Measurements from ENCODE around the gene LRFN2.

LRFN2 gene

DNA sequence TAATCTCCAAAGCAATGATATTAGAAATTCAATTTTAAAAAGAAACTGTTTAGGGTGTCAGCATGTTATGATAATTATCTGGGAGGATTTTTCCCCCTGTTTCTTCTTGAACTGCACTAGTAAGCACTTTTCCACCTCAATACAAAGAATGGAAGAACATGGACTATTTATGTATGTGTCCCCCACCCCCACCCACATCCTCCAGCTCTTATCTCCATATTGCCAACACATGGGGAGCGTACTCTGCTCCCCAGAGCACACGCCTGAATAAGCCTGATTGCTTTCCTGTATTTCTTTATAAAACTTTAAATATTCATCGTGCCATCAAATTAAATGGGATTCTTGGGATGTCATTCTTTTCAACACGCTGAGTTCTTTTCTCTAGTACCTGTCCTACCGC lies 11.4 kb upstream of the LRFN2 start:
- in situ Hi-C loops (cut with HindIII; ENCODE audit: low sequenced_read_pairs), result no loop called here
- no peak for DNase-seq (ENCODE audit: low read depth, low spot score)
- H3K4me3 ChIP-seq (ENCODE audit: low read depth, low read length), result no peak overlapping the region
- TF ChIP-seq, protein P1, sequence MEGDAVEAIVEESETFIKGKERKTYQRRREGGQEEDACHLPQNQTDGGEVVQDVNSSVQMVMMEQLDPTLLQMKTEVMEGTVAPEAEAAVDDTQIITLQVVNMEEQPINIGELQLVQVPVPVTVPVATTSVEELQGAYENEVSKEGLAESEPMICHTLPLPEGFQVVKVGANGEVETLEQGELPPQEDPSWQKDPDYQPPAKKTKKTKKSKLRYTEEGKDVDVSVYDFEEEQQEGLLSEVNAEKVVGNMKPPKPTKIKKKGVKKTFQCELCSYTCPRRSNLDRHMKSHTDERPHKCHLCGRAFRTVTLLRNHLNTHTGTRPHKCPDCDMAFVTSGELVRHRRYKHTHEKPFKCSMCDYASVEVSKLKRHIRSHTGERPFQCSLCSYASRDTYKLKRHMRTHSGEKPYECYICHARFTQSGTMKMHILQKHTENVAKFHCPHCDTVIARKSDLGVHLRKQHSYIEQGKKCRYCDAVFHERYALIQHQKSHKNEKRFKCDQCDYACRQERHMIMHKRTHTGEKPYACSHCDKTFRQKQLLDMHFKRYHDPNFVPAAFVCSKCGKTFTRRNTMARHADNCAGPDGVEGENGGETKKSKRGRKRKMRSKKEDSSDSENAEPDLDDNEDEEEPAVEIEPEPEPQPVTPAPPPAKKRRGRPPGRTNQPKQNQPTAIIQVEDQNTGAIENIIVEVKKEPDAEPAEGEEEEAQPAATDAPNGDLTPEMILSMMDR (IDR thresholded peaks at IDR 0.05; ENCODE audit: low read depth, low read length), result no peak

DNA sequence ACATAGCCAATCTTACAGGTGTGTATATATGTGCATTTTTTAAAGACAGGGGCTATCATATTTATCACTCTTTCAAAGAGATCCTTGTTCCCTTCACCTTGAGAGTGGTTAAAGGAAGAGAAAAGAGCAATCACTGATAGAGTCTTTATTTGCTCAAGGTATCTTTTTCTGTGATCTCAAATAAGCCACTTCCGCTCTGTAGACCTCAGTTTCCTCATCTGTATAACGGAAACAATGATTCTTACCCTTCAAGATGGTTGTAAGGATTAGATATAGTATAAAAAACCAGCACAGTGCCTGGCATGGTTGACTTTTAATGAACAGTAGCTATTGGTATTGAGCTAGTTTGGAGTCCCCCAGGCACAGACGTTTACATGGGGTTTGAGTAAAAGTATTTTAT lies 10.1 kb upstream of the LRFN2 start:
- in situ Hi-C loops (cut with HindIII; ENCODE audit: low sequenced_read_pairs), result no loop called here
- TF ChIP-seq, protein P1 (IDR thresholded peaks at IDR 0.05; ENCODE audit: low read depth, low read length), result no peak
- no peak for DNase-seq (ENCODE audit: low read depth, low spot score)
- no peak overlapping the region for H3K4me3 ChIP-seq (ENCODE audit: low read depth, low read length)

DNA sequence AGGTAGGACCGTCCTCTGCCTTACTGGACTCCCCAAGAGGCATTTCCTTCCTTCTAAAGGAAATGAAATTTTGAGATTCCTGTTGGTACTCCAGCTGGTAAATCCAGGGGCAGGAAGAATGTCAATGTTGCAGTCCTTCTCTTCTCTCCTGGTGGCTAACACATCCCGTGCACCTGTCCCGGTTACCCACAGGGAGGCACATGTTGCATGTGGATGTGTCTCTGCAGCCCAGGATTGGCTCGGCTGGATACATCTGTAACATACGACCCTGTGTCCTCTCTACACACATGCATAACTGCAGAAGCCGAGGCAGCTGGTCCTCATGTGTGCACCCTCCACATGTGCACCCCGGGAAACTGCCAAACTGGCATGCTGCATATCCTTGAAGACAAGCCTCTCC lies 1.3 kb upstream of the LRFN2 start:
- H3K4me3 ChIP-seq (ENCODE audit: low read depth, low read length), result no peak overlapping the region
- in situ Hi-C loops (cut with HindIII; ENCODE audit: low sequenced_read_pairs), result no loop called here
- TF ChIP-seq, protein P1 (IDR thresholded peaks at IDR 0.05; ENCODE audit: low read depth, low read length), result no peak
- DNase-seq (ENCODE audit: low read depth, low spot score), result no peak

DNA sequence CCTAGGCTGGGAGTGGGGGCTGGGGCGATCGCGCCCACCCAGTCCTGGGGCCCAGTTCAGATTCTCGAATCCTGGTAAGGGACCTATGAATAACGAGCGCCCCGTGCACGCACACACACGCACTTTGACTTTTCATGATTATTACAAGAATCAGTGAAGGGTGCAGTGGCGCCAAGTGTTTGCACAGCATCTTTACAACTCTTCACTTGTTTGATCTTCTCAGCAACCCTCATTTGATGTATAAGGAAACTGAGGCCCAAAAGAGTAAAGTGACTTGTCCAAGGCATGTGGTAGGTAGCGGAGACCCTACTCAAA lies 863 bp upstream of the LRFN2 start:
- H3K4me3 ChIP-seq (ENCODE audit: low read depth, low read length), result no peak overlapping the region
- no peak for DNase-seq (ENCODE audit: low read depth, low spot score)
- TF ChIP-seq, protein P1 (IDR thresholded peaks at IDR 0.05; ENCODE audit: low read depth, low read length), result peak; percentile 13
- in situ Hi-C loops (cut with HindIII; ENCODE audit: low sequenced_read_pairs), result no loop called here

DNA sequence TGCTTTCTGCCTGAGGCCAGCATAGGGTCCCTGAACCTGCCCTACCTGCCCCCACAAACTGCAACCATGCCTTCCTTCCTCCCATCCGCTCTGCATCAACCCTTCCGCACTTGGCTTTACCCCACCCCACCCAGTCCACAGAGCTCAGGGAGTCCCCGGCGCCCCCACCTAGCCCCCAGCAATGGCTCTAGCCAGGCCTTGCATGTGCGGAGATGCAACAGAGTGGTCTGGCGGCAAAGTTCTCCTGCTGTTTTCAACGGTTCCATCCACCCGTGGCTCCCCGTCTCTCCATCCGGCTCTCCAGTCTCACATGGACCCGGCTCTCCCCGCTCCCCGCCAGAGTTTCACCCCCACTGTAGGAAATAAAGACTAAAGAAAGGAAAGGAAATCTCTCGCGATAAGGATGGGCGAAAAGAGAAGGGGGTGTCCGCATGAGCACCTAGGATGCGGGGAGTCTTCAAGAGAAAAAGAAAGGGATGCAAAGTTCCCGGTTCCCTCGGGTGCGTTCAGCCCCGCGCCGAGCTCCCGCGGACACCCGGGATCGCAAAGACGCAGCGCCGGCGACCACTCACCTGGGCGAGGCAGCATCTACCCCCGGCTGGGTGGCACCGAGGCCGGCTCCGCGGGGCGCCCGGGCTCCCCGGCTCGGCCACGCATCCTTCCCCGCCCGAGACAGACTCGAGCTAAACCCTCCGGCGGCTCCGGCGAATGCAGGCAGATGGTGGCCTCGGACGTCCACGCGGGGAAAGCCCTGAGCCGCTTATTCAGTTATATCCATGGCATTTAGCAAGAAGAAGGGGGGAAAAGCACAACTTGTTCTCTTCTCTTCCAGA lies 579 bp downstream of the LRFN2 start:
- H3K4me3 ChIP-seq (ENCODE audit: low read depth, low read length), result no peak overlapping the region
- DNase-seq (ENCODE audit: low read depth, low spot score), result no peak
- TF ChIP-seq, protein P1 (IDR thresholded peaks at IDR 0.05; ENCODE audit: low read depth, low read length), result no peak
- in situ Hi-C loops (cut with HindIII; ENCODE audit: low sequenced_read_pairs), result no loop called here

DNA sequence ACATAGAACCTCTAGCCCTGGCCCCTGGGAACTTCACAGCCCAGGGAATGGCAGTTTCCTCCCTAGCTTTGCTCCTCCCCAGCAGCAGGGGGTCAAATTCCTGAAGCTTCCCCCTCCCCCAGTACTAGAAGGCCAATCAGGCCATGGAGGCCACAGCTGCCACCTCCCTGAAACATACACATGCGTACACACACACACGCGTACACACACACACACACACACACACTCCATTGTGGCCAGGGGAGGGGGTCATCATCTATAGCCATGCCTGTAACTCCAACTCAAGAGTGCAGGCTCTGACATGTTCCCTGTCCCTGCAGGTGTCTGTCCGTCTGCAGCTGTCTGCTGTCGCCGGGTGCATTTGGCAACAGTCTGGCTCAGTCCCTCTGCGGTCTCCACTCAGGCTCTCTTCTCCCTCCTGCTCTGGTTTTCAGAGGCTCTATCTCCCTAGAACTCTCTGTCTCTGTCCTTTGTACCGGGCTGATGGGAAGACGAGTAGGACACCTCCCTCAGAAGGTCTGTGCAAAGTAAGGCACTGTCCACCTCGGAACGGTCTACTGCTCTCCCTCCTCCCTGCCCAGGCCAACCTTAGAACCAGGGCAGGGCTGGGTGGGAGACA lies 1.4 kb downstream of the LRFN2 start:
- H3K4me3 ChIP-seq (ENCODE audit: low read depth, low read length), result no peak overlapping the region
- in situ Hi-C loops (cut with HindIII; ENCODE audit: low sequenced_read_pairs), result no loop called here
- TF ChIP-seq, protein P1 (IDR thresholded peaks at IDR 0.05; ENCODE audit: low read depth, low read length), result no peak
- no peak for DNase-seq (ENCODE audit: low read depth, low spot score)

All from astrocyte of the spinal cord (primary cell).